ENCODE results near the gene TSPAN9.

GRCh38 chr12:3224530-3224903 lies 147.3 kb downstream of the TSPAN9 start:
- TF ChIP-seq POLR2AphosphoS5 (IDR thresholded peaks at IDR 0.05; ENCODE audit: low read depth, low read length) (no peak), TAF1 (IDR thresholded peaks at IDR 0.05; ENCODE audit: borderline replicate concordance, insufficient read depth, low read length) (no peak), REST (IDR thresholded peaks at IDR 0.05; ENCODE audit: insufficient read depth in 1 of 2, low read depth in 2 of 2, low read length in 2 of 2) (no peak)
